GM10248 (cell line): ENCODE data around the gene NEK8.
A peak's percentile ranks its signal among the peaks of the same experiment; 100 is the strongest.

ENCODE experiments used
- CTCF ChIA-PET: fragments of 300-600 bp; sonication (Branson Sonifier 250); formaldehyde crosslinking; extraction: SDS; loops from one replicate; lab custom pipeline; 2021; ENCODE audit warnings: antibody characterized with exemption; lab: Yijun Ruan, JAX
- POLR2A ChIA-PET: fragments of 350-650 bp; sonication (Branson Sonifier 250); formaldehyde crosslinking; extraction: SDS; loops from one replicate; lab custom pipeline; 2020; ENCODE audit warnings: antibody characterized with exemption; lab: Yijun Ruan, JAX
- DNase-seq: peaks from one replicate; pipeline ENCODE4 v3.0.0; 2012; ENCODE audit errors: extremely low spot score
- CTCF ChIP-seq: IDR thresholded peaks from 2 replicates; pipeline ENCODE4 v1.5.1; 2012; ENCODE audit warnings: mild to moderate bottlenecking, low read depth; ENCODE audit errors: extremely low read depth, missing control alignments, control extremely low read depth

Gene NEK8

GRCh38 chr17:28724500-28725165, 4.0 kb upstream of the NEK8 start:
- ChIA-PET CTCF (interaction anchor here (1.4 to 7.0 kb wide), 3 partner anchors 23 to 228 kb away, joined by 6 to 472 read pairs (median 39); partner anchors contain the start of genes PHF12 and TRAF4), POLR2A (interaction anchor here (0.8 to 1.3 kb wide), 5 partner anchors 13 to 227 kb away, joined by 3 to 9 read pairs (median 4); partner anchors contain the start of genes PHF12, PROCA1 and TRAF4)
- DNase-seq = no peak
- no peak for TF ChIP-seq CTCF

- TF ChIP-seq CTCF = no peak
- POLR2A ChIA-PET = interaction anchor here (0.9 to 1.3 kb wide), 3 partner anchors 14 to 227 kb away, joined by 4 to 9 read pairs (median 5); partner anchors contain the start of genes PHF12, PROCA1 and TRAF4
- DNase-seq = no peak
- CTCF ChIA-PET = interaction anchor here (1.4 to 7.0 kb wide), 5 partner anchors 22 to 228 kb away, joined by 6 to 472 read pairs (median 24); partner anchors contain the start of genes PHF12 and TRAF4
These were observed 3.4 kb upstream of the NEK8 start for GRCh38 chr17:28725166-28725659.

GRCh38 chr17:28725660-28726225, 2.8 kb upstream of the NEK8 start:
- no peak for TF ChIP-seq CTCF
- no peak for DNase-seq
- ChIA-PET CTCF (interaction anchor here (0.9 to 7.0 kb wide), 35 partner anchors 10 to 398 kb away, joined by 3 to 472 read pairs (median 11); partner anchors contain the start of genes DHRS13, ERAL1, PHF12 and PROCA1), POLR2A (interaction anchor here (1.0 to 3.8 kb wide), 10 partner anchors 10 to 225 kb away, joined by 3 to 90 read pairs (median 12); partner anchors contain the start of genes PHF12 and TRAF4)

- ChIA-PET POLR2A (interaction anchor here (0.6 to 3.8 kb wide), 17 partner anchors 9 to 423 kb away, joined by 3 to 90 read pairs (median 7); partner anchors contain the start of genes PHF12 and TRAF4), CTCF (interaction anchor here (0.7 to 7.0 kb wide), 56 partner anchors 9 to 398 kb away, joined by 3 to 472 read pairs (median 8); partner anchors contain the start of genes DHRS13, ERAL1, FAM222B and PHF12)
- DNase-seq = peak; percentile 82
- TF ChIP-seq CTCF = no peak
These were observed 2.4 kb upstream of the NEK8 start, which contains the start of gene TLCD1 for GRCh38 chr17:28726226-28726626. TLCD1 (minus strand) TSS chr17:28726233; CDS start chr17:28726097, 136 bp downstream.

- ChIA-PET POLR2A (interaction anchor here (0.6 to 3.8 kb wide), 24 partner anchors 7 to 884 kb away, joined by 3 to 90 read pairs (median 6); partner anchors contain the start of genes FAM222B, PHF12, PROCA1 and RPL23A), CTCF (interaction anchor here (0.6 to 7.0 kb wide), 67 partner anchors 7 to 397 kb away, joined by 3 to 472 read pairs (median 6); partner anchors contain the start of genes DHRS13, ERAL1, FAM222B and PHF12)
- DNase-seq = peak; percentile 85
- peak; percentile 97 for TF ChIP-seq CTCF
These were observed 1.7 kb upstream of the NEK8 start for GRCh38 chr17:28726627-28727491.
